SK-N-MC (cell line): ENCODE measurements around the gene RPL18.

Experiments used
- DNase-seq: peaks from one replicate; pipeline ENCODE4 v3.0.0-alpha.2; 2011; ENCODE audit warnings: low read depth, low spot score
- H3K27ac ChIP-seq: fragments of 200-600 bp; sonication (generic); 2 replicates; pipeline ENCODE4 v1.5.1; 2016; ENCODE audit warnings: mixed run types
- H3K36me3 ChIP-seq: fragments of 200-600 bp; sonication (generic); 2 replicates; pipeline ENCODE4 v1.6.1; 2017; ENCODE audit warnings: antibody characterized with exemption, low read length, mixed read lengths; ENCODE audit not compliant: insufficient read depth
- H3K4me3 ChIP-seq: fragments of 200-600 bp; sonication (generic); 2 replicates; pipeline ENCODE4 v1.5.1; 2016
- H3K9ac ChIP-seq: fragments of 200-600 bp; sonication (generic); 2 replicates; pipeline ENCODE4 v1.8.0; 2017; ENCODE audit warnings: mixed run types, mixed read lengths; ENCODE audit not compliant: insufficient read length
- H3K9me3 ChIP-seq: fragments of 200-600 bp; sonication (generic); 2 replicates; pipeline ENCODE4 v1.6.1; 2017; ENCODE audit warnings: low read depth, mild to moderate bottlenecking, antibody characterized with exemption, low read length, moderate library complexity, mixed read lengths
- EZH2 ChIP-seq: fragments of 200-600 bp; sonication (generic); IDR thresholded peaks from one replicate; pipeline ENCODE4 v1.6.1; 2017; ENCODE audit warnings: antibody characterized with exemption
- FOXP2 ChIP-seq: optimal IDR thresholded peaks from 2 replicates; pipeline ENCODE3; 2011; ENCODE audit warnings: mild to moderate bottlenecking, moderate library complexity; ENCODE audit not compliant: insufficient read depth; ENCODE audit errors: extremely low read length, control extremely low read depth
- POLR2AphosphoS5 ChIP-seq: IDR thresholded peaks from 2 replicates; pipeline ENCODE4 v1.6.1; 2012; ENCODE audit warnings: mild to moderate bottlenecking, low read depth, low read length, borderline replicate concordance

Gene RPL18

DNA sequence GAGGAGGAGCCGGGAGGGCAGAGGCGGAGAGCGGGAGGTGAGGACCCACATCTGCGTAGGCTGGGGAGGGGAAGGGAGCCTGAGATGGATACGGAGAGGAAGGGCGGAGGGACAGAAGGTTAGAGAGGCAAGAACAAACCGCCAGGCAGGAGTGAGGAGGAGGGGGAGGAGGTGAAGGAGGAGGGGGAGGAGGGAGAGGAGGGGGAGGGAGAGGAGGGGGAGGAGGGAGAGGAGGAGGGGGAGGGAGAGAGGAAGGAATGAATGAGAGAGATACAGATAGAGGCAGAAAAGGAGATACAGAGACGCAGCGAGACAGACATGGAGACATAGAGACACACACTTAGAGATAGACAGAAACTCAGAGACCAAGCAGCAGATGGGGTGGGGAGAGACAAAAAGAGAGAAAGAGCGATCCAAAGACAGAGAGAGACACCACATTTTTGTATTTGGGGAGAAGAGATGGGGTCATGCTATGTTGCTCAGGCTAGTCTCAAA lies 27.8 kb upstream of the RPL18 start:
- H3K36me3 ChIP-seq, result no peaks in the 10 kb centered on the region
- no peak overlapping the region for H3K27ac ChIP-seq
- peak overlapping the region; percentile 32 for H3K9ac ChIP-seq
- DNase-seq, result no peak
- TF ChIP-seq FOXP2 (peak; percentile 55), POLR2AphosphoS5 (no peak)
- H3K9me3 ChIP-seq, result no peaks in the 10 kb centered on the region
- H3K4me3 ChIP-seq, result peak overlapping the region; percentile 85

- Histone ChIP-seq H3K36me3 (no peaks in the 10 kb centered on the region), H3K27ac (peak within 1 kb of the TSS; percentile 68), H3K9me3 (no peaks in the 10 kb centered on the region), H3K4me3 (peak within 1 kb of the TSS; percentile 85), H3K9ac (peak within 1 kb of the TSS; percentile 37)
- DNase-seq, result no peak
- TF ChIP-seq EZH2 (no peak), POLR2AphosphoS5 (peak; percentile 30; the same call in 1 of the 2 replicates), FOXP2 (no peak)
Measured at GRCh38 chr19:48646001-48646721, 27.2 kb upstream of the RPL18 start, which contains the start of gene CA11. Gene CA11 (minus strand): TSS chr19:48646187. CDS start chr19:48645632, 555 bp downstream.

DNA sequence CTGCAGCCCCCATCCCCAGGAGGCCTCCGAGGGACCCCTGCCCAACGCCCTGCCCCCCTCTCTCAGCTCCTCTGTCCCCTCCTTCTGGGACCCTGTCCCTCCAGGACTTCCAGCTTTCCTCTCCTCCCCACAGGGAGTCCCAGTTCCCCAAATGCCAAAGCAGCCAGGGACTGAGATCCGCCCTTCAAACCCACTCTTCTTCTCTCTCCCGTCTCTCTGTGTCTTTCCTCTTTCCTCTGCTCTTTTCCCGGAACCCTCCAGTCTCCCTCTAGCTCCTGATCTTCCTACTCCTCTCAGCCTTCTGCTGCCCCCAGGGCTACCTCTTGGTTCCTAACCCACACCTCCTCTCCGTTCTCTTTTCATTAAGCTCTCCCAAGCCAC lies 26.6 kb upstream of the RPL18 start:
- Histone ChIP-seq H3K9ac (no peak overlapping the region), H3K9me3 (no peaks in the 10 kb centered on the region), H3K4me3 (peak overlapping the region; percentile 85), H3K27ac (peak overlapping the region; percentile 68), H3K36me3 (no peaks in the 10 kb centered on the region)
- DNase-seq, result no peak
- TF ChIP-seq FOXP2 (no peak), EZH2 (no peak), POLR2AphosphoS5 (no peak)

DNA sequence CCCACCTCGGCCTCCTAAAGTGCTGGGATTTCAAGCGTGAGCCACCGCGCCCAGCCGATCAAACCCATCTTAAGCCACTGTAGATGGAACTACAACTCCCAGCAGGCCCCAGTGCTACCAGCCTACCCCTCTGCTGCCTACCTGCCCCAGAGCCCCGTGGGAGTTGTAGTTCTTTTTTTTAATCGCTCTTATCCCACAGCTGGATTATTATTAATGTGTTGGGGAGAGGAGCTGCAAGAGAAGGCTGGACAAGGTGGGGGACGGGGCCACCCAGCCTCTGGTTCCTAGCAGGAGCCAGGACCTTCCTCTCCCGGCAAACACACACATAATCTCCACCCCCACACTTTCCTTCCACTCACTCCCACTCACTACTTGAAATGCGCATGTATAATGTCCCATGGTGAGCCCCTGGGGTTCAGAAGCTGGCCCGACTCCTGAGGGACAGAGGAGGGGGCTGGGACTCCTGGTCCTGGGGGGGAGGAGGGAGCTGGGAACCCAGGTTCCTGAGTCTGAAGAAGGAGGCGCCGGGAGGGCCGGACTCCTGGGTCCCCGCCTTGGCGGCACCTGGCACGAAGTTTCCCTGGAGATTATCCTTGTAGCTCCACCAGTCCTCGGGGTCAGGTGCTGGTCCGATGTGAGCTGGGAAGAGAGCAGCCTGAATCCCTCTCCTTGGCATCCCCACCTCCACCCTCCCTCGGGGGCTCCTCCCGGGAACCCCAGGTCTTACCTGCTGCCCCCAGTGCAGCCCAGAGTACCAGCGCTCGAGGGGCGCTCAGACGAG lies 26.1 kb upstream of the RPL18 start:
- H3K9ac ChIP-seq, result no peak overlapping the region
- H3K4me3 ChIP-seq, result peak overlapping the region; percentile 85
- TF ChIP-seq POLR2AphosphoS5, result peak; percentile 39; the same call in 1 of the 2 replicates
- no peak for TF ChIP-seq EZH2
- H3K9me3 ChIP-seq, result no peaks in the 10 kb centered on the region
- no peak for DNase-seq
- no peaks in the 10 kb centered on the region for H3K36me3 ChIP-seq
- peak overlapping the region; percentile 68 for H3K27ac ChIP-seq

DNA sequence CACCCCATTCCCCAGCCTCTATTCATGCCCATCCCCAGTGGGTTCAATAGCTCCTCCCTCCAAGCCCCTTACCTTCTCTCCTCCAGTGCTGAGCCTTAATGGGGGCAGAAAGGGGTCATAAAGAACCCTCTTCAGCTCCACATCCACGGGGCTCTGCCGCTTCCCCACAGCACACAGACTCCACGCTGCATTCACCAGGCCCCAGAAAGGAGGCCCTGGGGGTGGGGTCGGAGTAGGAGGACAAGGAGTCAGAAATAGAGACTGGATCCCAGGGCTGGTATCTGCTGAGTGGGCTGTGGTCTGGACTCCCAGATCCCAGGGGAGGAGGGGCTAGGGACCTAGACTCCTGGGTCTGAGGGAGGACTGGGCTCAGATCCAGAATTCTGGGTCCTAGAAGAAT lies 25.4 kb upstream of the RPL18 start:
- no peak overlapping the region for H3K9ac ChIP-seq
- peak overlapping the region; percentile 85 for H3K4me3 ChIP-seq
- H3K27ac ChIP-seq, result no peak overlapping the region

DNA sequence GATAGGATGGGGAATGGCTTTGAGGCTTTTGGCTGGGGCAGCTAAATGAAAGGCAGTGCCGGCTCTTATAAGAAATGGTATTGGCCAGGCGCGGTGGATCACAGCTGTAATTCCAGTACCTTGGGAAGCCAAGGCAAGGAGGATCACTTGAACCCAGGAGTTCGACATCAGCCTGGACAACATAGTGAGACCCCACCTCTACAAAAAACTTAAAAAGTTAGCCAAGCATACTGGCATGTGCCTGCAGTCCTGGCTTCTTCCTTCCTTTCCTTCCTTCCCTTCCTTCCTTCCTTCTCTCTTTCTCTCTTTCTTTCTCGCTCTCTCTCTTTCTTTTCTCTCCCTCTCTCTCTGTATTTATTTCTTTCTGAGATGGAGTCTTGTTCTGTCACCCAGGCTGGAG lies 23.9 kb upstream of the RPL18 start:
- Histone ChIP-seq H3K4me3 (no peak overlapping the region), H3K9ac (no peak overlapping the region), H3K36me3 (no peaks in the 10 kb centered on the region), H3K9me3 (no peaks in the 10 kb centered on the region), H3K27ac (no peak overlapping the region)
- no peak for DNase-seq
- TF ChIP-seq POLR2AphosphoS5, result no peak
- TF ChIP-seq FOXP2, result no peak
- no peak for TF ChIP-seq EZH2

More for the DNA sequence above, 25.4 kb upstream of the RPL18 start:
- TF ChIP-seq FOXP2 (no peak), EZH2 (no peak), POLR2AphosphoS5 (no peak)
- no peak for DNase-seq
- Histone ChIP-seq H3K36me3 (no peaks in the 10 kb centered on the region), H3K9me3 (no peaks in the 10 kb centered on the region)

DNA sequence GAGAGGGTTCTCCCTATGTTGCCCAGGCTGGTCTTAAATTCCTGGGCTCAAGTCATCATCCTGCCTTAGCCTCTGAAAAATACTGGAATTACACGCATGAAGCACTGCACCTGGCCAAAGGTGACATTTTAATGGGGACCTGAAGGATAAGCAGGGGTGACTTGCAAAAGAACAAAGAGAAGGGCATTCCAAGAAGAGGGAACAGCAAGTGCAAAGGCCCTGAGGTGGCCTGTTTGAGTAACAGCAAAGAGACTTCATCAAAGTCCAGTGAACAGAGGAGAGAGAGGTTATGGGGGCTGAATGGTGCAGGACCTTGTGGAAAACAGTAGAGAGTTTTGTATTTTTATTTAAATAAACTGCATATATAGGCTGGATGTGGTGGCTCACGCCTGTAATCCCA lies 22.9 kb upstream of the RPL18 start:
- DNase-seq, result no peak
- no peaks in the 10 kb centered on the region for H3K9me3 ChIP-seq
- no peaks in the 10 kb centered on the region for H3K36me3 ChIP-seq
- TF ChIP-seq POLR2AphosphoS5, result no peak
- no peak for TF ChIP-seq EZH2
- no peak for TF ChIP-seq FOXP2
- H3K9ac ChIP-seq, result no peak overlapping the region
- no peak overlapping the region for H3K4me3 ChIP-seq
- no peak overlapping the region for H3K27ac ChIP-seq
